Measurements from ENCODE around the gene LIG1.
"Not testable (repeated sequence)": the region's sequence is repeated elsewhere in the genome, so short reads cannot be mapped to it uniquely, and the experiment has no call there.

LIG1 gene

GRCh38 chr19:48120505-48120904, 49.6 kb downstream of the LIG1 start:
- DNase-seq, result no peak

- DNase-seq, result no peak
These were observed 52.0 kb downstream of the LIG1 start for GRCh38 chr19:48118131-48118517.

DNA sequence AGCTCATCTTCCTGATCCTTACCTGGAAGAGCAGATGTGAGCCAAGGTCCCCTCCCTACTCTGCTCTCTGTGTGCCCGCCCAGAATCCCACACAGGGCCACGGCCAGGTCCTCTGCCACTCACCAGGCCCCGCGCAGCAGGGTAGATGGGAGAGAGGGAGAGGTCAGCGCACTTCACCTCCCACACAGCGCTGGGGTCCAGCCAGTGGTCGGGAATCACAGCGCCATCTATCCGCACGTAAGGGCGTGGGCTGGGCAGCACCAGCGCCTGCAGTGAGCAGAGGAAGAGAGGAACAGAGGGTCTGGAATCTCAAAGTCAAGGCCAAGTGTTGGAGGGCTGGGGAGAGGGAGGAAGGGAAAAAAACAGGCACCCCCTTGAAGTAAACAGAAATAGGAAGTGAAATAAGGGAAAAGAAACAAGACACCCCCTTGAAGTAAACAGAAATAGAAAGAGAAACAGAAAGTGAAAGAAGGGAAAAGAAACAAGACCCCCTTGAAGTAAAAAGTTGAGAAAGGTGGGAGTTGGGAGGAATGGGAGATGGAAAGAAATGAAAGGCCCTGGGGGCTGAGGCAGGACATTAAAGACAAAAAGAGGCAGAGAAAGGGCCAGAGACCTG, 52.5 kb downstream of the LIG1 start:
- DNase-seq, result no peak

DNA sequence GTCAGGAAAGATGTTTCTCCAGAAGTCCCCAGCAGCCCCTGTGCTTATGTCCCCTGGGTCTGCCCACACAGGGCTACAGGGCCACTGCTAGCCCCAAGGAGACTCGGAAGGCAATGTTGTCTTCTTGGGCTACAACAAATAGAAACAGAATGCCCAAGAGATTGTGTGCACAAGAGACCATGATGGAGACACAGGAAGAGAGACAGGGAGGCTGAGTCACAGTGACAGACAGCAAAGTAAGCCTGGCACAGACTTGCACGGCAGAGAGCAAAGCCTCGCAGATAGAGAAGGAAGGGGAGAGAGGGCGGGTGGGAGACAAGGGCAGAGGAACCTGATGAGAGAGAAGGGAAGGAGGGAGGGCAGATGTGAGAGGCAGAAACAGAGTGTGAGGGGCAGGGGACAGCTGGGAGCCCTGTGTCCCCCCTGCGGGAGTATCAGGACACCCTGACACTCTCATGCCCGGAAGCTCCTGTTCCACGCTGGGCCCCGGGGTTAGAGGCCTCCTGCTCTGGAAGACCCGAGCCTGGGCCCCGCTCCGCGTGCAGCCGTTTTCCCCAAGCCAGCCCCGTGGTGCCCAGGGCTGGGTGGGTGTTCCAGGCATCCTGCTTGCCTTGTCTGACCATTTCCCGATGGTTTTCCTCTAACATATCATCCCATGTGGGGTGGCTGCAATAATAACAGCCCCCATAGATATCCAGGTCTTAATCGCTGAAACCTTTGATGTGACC, 56.8 kb downstream of the LIG1 start:
- DNase-seq, result no peak

DNA sequence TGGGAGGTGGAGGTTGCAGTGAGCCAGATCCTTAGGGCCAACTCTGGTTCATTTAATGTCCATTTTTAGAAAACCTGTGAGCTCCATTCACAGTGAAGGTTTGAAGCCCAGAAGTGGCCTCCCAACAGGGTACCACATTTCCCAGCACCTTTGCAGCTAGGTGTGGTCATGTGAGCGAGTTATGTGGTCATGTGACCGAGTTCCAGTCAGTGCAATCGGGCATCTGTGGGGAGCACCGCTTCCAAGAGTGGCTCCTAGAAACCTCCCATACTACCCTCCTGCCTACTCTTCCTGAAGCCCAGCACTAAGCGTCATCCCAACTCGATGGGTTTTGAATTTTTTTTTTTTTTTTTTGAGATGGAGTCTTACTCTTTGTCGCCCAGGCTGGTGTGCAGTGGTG, 58.9 kb downstream of the LIG1 start:
- no peak for DNase-seq

DNA sequence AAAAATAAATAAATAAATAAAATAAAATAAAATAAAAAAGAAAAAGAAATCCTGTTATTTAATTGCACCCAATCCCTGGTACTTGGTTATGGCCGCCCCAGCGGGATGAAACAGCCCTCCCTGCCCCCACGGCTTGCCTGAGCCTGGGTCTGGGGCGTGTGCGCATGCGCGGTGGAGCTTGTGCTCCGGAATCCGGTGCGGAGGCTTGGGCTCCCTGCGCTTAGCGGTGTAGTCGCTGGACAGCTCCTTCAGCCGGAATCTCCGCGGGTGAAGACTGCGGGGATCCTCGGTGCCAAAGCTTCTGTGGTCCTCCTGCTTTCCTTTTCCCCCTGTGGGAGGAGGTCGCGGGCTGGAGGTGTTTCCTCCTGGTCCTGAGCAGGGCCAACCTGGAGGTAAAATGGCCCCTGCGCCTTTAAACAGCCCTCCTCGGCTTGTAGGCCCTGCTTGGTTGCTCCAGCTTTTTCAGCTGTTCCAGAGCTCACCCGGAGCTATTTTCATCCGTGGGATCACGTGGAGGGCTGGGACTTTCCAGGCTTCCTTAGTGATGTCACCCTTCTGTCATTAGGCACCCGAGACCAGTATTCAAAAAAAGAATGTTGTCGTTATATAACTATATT, 59.7 kb downstream of the LIG1 start, which contains the start of gene PLA2G4C:
Gene PLA2G4C (minus strand): TSS at position 468 of the 617 bp plus-strand sequence. CDS start 4,288 bp downstream, outside the sequence.
- DNase-seq, result peak; percentile 67

DNA sequence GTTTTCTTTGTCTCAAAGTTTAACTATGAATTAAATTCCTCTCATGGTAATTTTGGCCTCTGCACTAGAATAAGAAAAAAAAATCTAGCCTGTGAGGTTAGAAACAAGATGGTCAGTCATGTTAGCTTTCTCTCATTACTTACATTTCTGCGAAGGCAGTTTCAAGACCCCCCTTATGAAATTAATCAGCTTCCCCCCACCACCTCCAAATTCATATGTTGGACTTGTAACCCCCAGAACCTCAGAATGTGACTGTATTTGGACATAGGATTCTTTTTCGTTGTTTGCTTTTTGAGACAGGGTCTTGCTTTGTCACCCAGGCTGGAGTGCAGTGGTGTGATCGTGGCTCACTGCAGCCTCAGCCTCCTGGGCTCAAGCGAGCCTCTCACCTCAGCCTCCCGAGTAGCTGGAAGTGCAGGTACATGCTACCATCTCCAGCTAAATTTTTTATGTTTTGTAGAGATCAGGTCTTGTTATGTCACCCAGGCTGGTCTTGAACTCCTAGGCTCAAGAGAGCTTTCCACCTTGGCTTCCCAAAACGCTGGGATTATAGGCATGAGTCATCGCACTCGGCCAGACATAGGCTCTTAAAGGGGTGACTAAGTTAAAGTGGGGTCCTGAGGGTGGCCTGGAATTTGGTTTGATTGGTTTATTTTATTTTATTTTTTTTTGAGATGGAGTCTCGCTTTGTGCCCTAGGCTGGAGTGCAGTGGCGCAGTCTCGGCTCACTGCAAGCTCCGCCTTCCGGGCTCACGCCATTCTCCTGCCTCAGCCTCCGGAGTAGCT, 61.0 kb downstream of the LIG1 start:
- no peak for DNase-seq

- DNase-seq, result no peak
These were observed 66.2 kb downstream of the LIG1 start for GRCh38 chr19:48103922-48104321.

DNA sequence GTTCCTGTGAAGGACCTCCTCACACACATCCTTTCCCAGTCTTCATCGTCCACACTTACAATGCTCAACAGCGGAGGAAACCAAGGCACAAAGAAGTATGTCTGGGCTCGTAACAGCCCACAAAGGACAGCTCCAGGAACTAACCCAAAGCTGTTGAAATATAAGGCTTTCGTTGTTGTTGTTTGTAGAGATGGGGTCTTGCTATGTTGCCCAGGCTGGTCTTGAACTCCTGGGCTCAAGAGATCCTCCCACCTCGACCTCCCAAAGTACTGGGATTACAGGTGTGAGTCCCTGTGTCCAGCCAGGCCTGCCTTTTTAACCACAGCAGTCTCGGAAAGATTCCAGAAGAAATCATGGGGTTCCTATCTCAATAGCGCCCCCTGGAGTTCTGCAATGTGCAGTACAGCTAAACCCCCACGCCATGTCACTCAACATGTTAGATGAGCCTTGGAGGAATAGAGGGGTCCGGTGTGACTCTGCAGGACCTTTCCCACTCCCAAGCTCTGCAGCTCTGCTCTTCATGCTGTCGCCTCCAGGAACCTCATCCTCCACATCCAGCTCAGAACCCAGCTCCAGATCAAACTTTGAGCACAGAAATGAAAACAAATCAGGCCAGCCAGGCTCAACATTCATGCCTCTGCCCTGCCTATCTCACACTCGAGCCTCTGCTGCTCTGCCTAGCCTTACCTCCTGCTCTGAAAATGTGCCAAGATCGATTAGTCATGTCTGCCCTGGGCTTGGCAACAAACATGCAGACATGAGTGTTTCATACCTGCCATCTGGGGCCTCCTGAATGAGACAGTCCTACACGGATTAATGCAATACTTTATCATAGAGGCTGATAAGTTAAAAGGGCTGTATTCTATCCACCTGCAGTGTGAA, 67.0 kb downstream of the LIG1 start:
- peak; percentile 16 for DNase-seq

DNA sequence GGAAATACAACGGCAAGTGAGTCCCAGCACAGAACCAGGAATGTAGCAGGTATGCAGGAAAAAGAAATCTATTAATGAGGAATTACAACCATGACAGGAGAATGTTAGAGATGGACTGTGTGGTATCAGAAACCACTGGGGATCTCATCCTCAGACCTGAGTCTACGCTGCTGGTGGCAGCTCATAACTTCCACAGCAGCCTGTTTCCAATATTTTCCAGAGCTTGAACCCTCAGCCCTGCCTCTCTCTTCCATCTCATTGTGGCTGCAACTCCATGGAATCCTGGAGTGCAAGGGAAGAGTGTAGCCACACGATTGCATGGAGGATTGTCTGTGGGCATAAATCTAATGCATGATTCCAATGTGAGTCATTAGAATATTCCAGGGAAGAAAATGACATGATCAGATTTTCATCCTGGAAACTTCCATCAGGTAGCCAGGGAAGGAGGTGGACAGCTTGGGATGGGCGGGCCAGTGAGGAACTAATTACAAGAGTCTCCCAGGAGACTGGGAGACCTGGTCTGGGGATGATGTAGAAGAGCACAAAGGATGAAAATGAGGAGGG, 74.5 kb downstream of the LIG1 start:
- no peak for DNase-seq

- DNase-seq, result no peak
These were observed 75.3 kb downstream of the LIG1 start for GRCh38 chr19:48094855-48095203.

- no peak for DNase-seq
These were observed 75.9 kb downstream of the LIG1 start for GRCh38 chr19:48094129-48094854.

DNA sequence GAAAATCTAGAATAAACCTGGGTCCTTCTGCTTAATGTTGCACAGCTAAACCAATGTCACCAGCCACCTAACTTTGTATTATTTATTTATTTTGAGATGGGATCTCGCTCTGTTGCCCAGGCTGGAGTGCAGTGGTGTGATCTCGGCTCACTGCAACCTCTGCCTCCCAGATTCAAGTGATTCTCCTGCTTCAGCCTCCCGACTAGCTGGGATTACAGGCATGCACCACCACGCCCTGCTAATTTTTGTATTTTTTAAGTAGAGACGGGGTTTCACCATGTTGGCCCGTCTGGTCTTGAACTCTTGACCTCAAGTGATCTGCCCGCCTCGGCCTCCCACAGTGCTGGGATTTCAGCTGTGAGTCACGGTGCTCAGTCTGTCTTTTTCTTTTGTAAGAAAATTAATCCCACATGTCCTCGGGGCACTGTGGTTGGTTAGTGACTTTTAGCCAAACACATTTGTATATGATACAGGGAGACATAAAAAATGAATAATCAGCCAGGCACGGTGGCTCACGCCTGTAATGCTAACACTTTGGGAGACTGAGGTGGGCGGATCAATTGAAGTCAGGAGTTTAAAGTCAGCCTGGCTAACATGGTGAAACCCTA, 78.9 kb downstream of the LIG1 start:
- not testable (repeated sequence) for DNase-seq

DNA sequence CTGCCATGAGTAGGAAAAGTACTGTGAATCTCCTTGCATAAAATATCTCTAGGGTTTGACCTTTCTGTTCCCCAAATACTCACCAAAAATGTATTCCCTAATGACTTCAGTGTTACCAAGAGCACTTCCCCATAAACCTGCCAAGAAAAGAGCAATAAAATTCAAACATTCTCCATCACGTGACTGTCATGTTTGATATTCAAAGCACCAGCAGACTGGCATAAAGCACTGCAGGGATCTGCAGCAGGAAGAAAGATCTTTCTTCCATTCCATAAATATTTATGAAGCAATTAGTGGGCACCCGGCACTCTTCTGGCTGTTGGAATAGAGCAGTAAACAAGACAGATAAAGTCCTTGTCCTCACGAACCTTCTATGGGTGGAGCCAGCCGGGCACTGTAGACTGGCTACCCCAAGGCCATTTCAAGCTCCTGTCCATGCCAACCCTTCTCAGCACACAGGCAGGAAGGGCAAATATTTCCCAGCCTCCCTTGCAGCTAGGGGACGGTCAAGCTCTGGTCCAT, 79.8 kb downstream of the LIG1 start:
- DNase-seq, result no peak

- not testable (repeated sequence) for DNase-seq
These were observed 81.2 kb downstream of the LIG1 start for GRCh38 chr19:48088991-48089390.

DNA sequence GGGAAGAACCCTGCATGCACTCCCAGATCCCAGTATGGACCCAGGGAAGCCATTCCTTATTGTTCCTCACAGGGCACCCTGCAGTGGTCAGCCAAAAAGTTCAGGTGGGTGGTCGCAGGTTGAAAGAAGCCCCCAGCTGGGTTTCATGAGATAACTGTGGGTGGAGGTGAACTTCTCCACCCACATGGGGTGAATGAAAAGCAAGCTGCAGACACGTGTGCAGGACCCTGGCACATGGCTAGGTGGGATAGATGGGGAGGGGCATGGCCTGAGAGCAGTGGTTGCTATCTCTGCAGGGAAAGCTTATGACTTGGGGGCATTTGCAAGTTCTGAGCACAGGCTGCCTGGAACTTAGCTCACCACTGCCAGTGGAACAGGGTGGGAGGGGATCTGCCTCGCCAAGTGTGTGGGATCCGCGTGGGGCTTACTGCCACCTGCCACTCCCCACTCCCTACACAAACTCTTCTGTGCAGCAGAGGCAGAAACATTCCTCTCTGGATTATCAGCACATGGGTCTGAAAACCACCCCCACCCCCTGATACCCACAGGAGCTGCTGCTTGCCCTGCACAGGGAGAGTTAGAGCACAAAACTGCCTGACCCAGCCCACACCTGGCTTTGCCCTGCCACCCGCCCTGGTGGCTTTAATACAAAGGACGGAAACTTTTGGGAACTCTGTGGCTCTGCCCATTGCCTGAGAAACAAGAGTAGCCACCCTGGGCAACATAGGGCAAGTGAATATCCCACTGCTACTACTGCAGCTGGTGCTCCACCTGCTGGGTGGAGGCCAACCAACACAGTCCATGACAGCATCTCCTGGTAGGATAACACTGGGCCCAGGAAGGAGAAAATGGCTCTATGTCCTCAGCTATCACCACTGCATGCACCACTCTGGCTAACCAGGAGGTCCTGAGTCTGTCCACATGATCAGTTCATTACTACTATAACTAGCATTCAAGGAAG, 84.0 kb downstream of the LIG1 start:
- no peak for DNase-seq

- no peak for DNase-seq
These were observed 85.1 kb downstream of the LIG1 start for GRCh38 chr19:48085076-48085475.

DNA sequence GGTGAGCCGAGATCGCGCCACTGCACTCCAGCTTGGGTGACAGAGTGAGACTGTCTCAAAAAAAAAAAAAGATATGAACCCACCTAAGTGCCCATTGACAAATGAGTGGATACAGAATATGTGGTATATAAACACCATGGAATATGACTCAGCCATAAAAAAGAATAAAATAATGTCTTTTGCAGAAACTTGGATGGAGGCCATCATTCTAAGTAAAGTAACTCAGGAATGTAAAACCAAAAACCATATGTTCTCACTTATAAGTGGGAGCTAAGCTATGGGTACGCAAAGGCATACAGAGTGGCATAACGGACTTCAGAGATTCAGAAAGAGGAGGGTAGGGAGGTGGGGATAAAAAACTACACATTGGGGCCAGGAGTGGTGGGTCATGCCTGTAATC, 89.0 kb downstream of the LIG1 start:
- DNase-seq, result no peak

- DNase-seq, result not testable (repeated sequence)
These were observed 99.9 kb downstream of the LIG1 start for GRCh38 chr19:48070177-48070769.

Measured in DMS 273 treated with DMSO at 0.1 percent for 48 hours (cell line).